GM15510 (cell line): ENCODE results near the gene LSM2.

Experiments used
- POLR2A ChIP-seq: IDR thresholded peaks from 3 replicates; pipeline ENCODE4 v1.6.1; 2011; ENCODE audit warnings: borderline replicate concordance; ENCODE audit not compliant: insufficient read length; ENCODE audit errors: extremely low read depth

Gene LSM2

GRCh38 chr6:31768363-31769257 lies 38.2 kb downstream of the LSM2 start:
- no peak for TF ChIP-seq POLR2A

GRCh38 chr6:31767096-31767645 lies 39.6 kb downstream of the LSM2 start:
- TF ChIP-seq POLR2A: no peak

- TF ChIP-seq POLR2A: no peak
These were observed 40.6 kb downstream of the LSM2 start for GRCh38 chr6:31765910-31766794.

- TF ChIP-seq POLR2A: no peak
These were observed 41.2 kb downstream of the LSM2 start for GRCh38 chr6:31765559-31765909.

GRCh38 chr6:31764198-31764597 lies 42.6 kb downstream of the LSM2 start:
- TF ChIP-seq POLR2A: no peak

GRCh38 chr6:31763619-31763940 lies 43.2 kb downstream of the LSM2 start:
- no peak for TF ChIP-seq POLR2A

DNA sequence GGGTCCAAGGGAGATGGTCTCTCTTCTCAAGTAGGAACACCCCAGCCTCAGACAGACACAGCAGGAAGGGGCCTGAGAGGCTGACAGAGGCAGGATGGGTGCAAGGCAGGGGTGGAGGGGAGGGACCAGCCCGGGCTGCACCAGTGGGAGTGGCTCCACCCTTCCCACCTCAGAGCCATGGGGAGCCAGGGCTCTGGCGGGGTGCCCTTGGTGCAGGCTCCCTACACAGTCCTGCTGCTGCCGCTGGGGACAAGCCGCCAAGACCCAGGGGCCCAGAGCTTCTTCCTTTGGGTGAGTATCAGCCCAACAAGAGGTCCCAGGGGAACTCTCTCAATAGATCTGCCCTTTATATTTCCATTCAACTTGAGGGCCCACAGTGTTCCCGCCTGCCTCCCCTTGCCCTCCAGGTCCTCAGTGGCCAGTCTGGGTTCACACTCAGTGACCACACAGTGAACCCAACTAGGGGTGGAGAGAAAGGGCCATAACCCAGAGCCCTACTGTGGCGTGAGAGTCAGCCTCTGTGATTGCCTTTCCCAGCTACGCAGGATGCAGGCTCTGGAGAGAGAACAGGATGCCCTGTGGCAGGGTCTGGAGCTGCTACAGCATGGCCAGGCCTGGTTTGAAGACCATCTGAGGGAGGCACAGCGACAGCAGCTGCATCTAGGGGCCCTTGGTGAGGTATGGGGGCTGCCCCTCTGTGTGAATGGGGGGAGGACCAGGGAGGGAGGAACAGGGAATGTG lies 43.7 kb downstream of the LSM2 start:
- peak; percentile 13 for TF ChIP-seq POLR2A

DNA sequence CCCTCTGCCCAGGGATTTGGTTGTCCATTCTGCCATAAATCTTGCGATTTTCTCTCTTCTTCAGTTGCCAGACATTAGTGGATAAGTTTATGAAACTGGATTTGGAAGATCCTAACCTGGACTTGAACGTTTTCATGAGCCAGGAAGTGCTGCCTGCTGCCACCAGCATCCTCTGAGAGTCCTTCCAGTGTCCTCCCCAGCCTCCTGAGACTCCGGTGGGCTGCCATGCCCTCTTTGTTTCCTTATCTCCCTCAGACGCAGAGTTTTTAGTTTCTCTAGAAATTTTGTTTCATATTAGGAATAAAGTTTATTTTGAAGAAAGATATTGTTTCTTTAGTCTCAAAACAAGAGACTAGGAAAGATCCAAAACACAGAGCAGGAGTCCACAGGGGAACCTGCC lies 44.4 kb downstream of the LSM2 start, which contains the start of gene SAPCD1:
TSS of gene SAPCD1 (plus strand) at position 301 of the 400 bp plus-strand sequence. CDS start 399 bp downstream, outside the sequence.
- no peak for TF ChIP-seq POLR2A

GRCh38 chr6:31761343-31761742 lies 45.4 kb downstream of the LSM2 start:
- TF ChIP-seq POLR2A: no peak

GRCh38 chr6:31760790-31761189 lies 46.0 kb downstream of the LSM2 start:
- no peak for TF ChIP-seq POLR2A

DNA sequence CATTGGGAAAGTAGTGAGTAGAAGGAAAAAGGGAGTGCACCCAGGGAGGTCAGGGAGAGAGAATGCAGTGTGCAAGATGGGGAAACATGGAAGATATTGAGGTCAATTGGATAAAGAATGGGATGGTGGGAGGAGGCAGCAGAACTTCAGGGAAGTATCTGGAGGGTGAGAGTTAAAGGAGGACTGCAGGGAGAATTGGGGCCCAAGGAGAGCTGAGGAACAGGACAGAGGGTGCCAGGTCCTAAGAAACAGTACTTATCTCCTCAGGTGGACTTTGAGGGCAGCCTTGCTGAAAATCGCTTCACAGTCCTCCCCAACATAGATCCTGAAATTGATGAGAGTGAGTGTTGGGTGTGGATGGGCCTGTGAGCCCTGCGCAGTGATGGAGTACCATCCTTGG lies 48.5 kb downstream of the LSM2 start:
- no peak for TF ChIP-seq POLR2A

GRCh38 chr6:31752739-31753319 lies 53.9 kb downstream of the LSM2 start:
- TF ChIP-seq POLR2A: no peak

GRCh38 chr6:31750411-31751022 lies 56.2 kb downstream of the LSM2 start:
- no peak for TF ChIP-seq POLR2A
